SJSA1 (cell line): ENCODE results near the gene TMEM167B. TPM values are rescaled to one million over a fixed set of nuclear protein-coding genes. Genes with fewer than 3 reads are reported as not detected.
"Not testable (repeated sequence)": the region's sequence is repeated elsewhere in the genome, so short reads cannot be mapped to it uniquely, and the experiment has no call there.

Experiments
- DNase-seq, 2 experiments: peaks; one replicate each; pipeline ENCODE4 v3.0.0-alpha.2; 2015 to 2020; ENCODE audit warnings: low spot score in 2 of 2, low read depth in 1 of 2
- H3K27ac ChIP-seq: fragments of 250-450 bp; sonication (Bioruptor Pico); 2 replicates; pipeline ENCODE4 v1.5.1; 2020; ENCODE audit warnings: mild to moderate bottlenecking, moderate library complexity
- H3K27me3 ChIP-seq: fragments of 250-450 bp; sonication (Bioruptor Pico); replicated peaks from 2 replicates; pipeline ENCODE4 v1.5.1; 2020; ENCODE audit warnings: mild to moderate bottlenecking, moderate library complexity
- H3K36me3 ChIP-seq: fragments of 250-450 bp; sonication (Bioruptor Pico); 2 replicates; pipeline ENCODE4 v1.5.1; 2020; ENCODE audit warnings: mild to moderate bottlenecking
- H3K4me1 ChIP-seq: fragments of 250-450 bp; sonication (Bioruptor Pico); replicated peaks from 2 replicates; pipeline ENCODE4 v1.6.1; 2021; ENCODE audit warnings: mild to moderate bottlenecking
- H3K4me3 ChIP-seq: fragments of 250-450 bp; sonication (Bioruptor Pico); 2 replicates; pipeline ENCODE4 v1.5.1; 2020; ENCODE audit warnings: mild to moderate bottlenecking
- H3K9me3 ChIP-seq: fragments of 250-450 bp; sonication (Bioruptor Pico); replicated peaks from 2 replicates; pipeline ENCODE4 v1.5.1; 2020; ENCODE audit warnings: mild to moderate bottlenecking
- total RNA-seq: library from RNA; depleted of rRNA; stranded (reverse); fragments of >200 nt; shearing (Covaris generic); gene quantifications from 2 replicates; pipeline ENCODE4 v1.2.3, GENCODE V29; 2014; rRNA removed

The TMEM167B gene
- total RNA-seq: 18.7 and 36.3 TPM in 2 replicates

GRCh38 chr1:109090196-109091077 is at the start of gene TMEM167B:
Gene TMEM167B, plus strand, starts transcription at chr1:109090764. Its CDS starts 109 bp downstream, at chr1:109090873.
- Histone ChIP-seq H3K36me3 (peaks cover 26% of the 10 kb centered on the region), H3K9me3 (no peaks in the 10 kb centered on the region), H3K4me1 (peaks cover 47% of the 10 kb centered on the region), H3K4me3 (peak within 1 kb of the TSS; percentile 81), H3K27ac (peak within 1 kb of the TSS; percentile 95), H3K27me3 (no peaks in the 10 kb centered on the region)
- peak; percentile 89 to 90 for DNase-seq

- DNase-seq: peak in 1 of 2 experiments; percentile 39
- peak overlapping the region; percentile 94 for H3K4me3 ChIP-seq
- no peaks in the 10 kb centered on the region; the same call in 1 of the 2 replicates for H3K9me3 ChIP-seq
- H3K27ac ChIP-seq: no peak overlapping the region
- H3K36me3 ChIP-seq: peaks cover 6% of the 10 kb centered on the region
- peaks cover 15% of the 10 kb centered on the region for H3K4me1 ChIP-seq
- no peaks in the 10 kb centered on the region for H3K27me3 ChIP-seq
Observed at GRCh38 chr1:109040989-109041620, 49.5 kb upstream of the TMEM167B start.

- peak; percentile 89 to 97 for DNase-seq
- H3K9me3 ChIP-seq: no peaks in the 10 kb centered on the region; the same call in 1 of the 2 replicates
- H3K27ac ChIP-seq: no peak within 1 kb of the TSS
- peaks cover 6% of the 10 kb centered on the region for H3K36me3 ChIP-seq
- H3K4me3 ChIP-seq: peak within 1 kb of the TSS; percentile 94
- no peaks in the 10 kb centered on the region for H3K27me3 ChIP-seq
- H3K4me1 ChIP-seq: peaks cover 15% of the 10 kb centered on the region
Observed at GRCh38 chr1:109041621-109042468, 48.7 kb upstream of the TMEM167B start, which contains the start of gene WDR47. Gene WDR47, minus strand, starts transcription at chr1:109042102. Its CDS starts 18,590 bp downstream, at chr1:109023512.

- Histone ChIP-seq H3K27me3 (no peaks in the 10 kb centered on the region), H3K4me1 (peaks cover 9% of the 10 kb centered on the region), H3K27ac (no peak overlapping the region), H3K4me3 (no peak overlapping the region), H3K36me3 (peaks cover 6% of the 10 kb centered on the region), H3K9me3 (no peaks in the 10 kb centered on the region; the same call in 1 of the 2 replicates)
- no peak for DNase-seq
Observed at GRCh38 chr1:109045595-109045994, 45.0 kb upstream of the TMEM167B start.

GRCh38 chr1:109046671-109047070 is 43.9 kb upstream of the TMEM167B start:
- no peaks in the 10 kb centered on the region; the same call in 1 of the 2 replicates for H3K9me3 ChIP-seq
- no peak for DNase-seq
- peaks cover 5% of the 10 kb centered on the region for H3K4me1 ChIP-seq
- no peaks in the 10 kb centered on the region for H3K27me3 ChIP-seq
- H3K4me3 ChIP-seq: no peak overlapping the region
- H3K27ac ChIP-seq: no peak overlapping the region
- H3K36me3 ChIP-seq: peaks cover 2% of the 10 kb centered on the region

GRCh38 chr1:109047339-109047738 is 43.2 kb upstream of the TMEM167B start:
- Histone ChIP-seq H3K4me1 (peaks cover 3% of the 10 kb centered on the region; the same call in 1 of the 2 replicates), H3K9me3 (no peaks in the 10 kb centered on the region), H3K4me3 (no peak overlapping the region), H3K36me3 (no peaks in the 10 kb centered on the region), H3K27ac (no peak overlapping the region), H3K27me3 (no peaks in the 10 kb centered on the region)
- no peak for DNase-seq

GRCh38 chr1:109048335-109048734 is 42.2 kb upstream of the TMEM167B start:
- no peaks in the 10 kb centered on the region for H3K27me3 ChIP-seq
- no peaks in the 10 kb centered on the region for H3K36me3 ChIP-seq
- no peak overlapping the region for H3K27ac ChIP-seq
- no peak overlapping the region for H3K4me3 ChIP-seq
- no peak for DNase-seq
- H3K4me1 ChIP-seq: no peaks in the 10 kb centered on the region
- no peaks in the 10 kb centered on the region for H3K9me3 ChIP-seq

- no peaks in the 10 kb centered on the region for H3K27me3 ChIP-seq
- no peaks in the 10 kb centered on the region for H3K4me1 ChIP-seq
- H3K4me3 ChIP-seq: no peak overlapping the region
- no peaks in the 10 kb centered on the region for H3K9me3 ChIP-seq
- DNase-seq: no peak
- H3K36me3 ChIP-seq: no peaks in the 10 kb centered on the region
- H3K27ac ChIP-seq: no peak overlapping the region
Observed at GRCh38 chr1:109050228-109050995, 40.2 kb upstream of the TMEM167B start.

GRCh38 chr1:109052145-109052544 is 38.4 kb upstream of the TMEM167B start:
- H3K27me3 ChIP-seq, H3K4me1 ChIP-seq, DNase-seq, H3K27ac ChIP-seq, H3K9me3 ChIP-seq, H3K4me3 ChIP-seq, H3K36me3 ChIP-seq: not testable (repeated sequence)

- Histone ChIP-seq H3K27me3 (no peaks in the 10 kb centered on the region), H3K9me3 (no peaks in the 10 kb centered on the region), H3K4me1 (no peaks in the 10 kb centered on the region), H3K27ac (no peak overlapping the region), H3K4me3 (no peak overlapping the region), H3K36me3 (no peaks in the 10 kb centered on the region)
- DNase-seq: no peak
Observed at GRCh38 chr1:109056064-109056463, 34.5 kb upstream of the TMEM167B start.

- no peak overlapping the region for H3K4me3 ChIP-seq
- H3K9me3 ChIP-seq: no peaks in the 10 kb centered on the region
- H3K36me3 ChIP-seq: peaks cover 18% of the 10 kb centered on the region
- no peak overlapping the region for H3K27ac ChIP-seq
- no peak for DNase-seq
- H3K4me1 ChIP-seq: no peaks in the 10 kb centered on the region
- H3K27me3 ChIP-seq: no peaks in the 10 kb centered on the region
Observed at GRCh38 chr1:109059026-109059425, 31.5 kb upstream of the TMEM167B start.

- Histone ChIP-seq H3K4me3 (no peak overlapping the region), H3K36me3 (peaks cover 33% of the 10 kb centered on the region), H3K9me3 (no peaks in the 10 kb centered on the region), H3K27ac (no peak overlapping the region), H3K27me3 (no peaks in the 10 kb centered on the region), H3K4me1 (no peaks in the 10 kb centered on the region)
- DNase-seq: no peak
Observed at GRCh38 chr1:109060707-109061106, 29.9 kb upstream of the TMEM167B start.

- H3K9me3 ChIP-seq: no peaks in the 10 kb centered on the region
- no peaks in the 10 kb centered on the region for H3K4me1 ChIP-seq
- no peak overlapping the region for H3K4me3 ChIP-seq
- peaks cover 38% of the 10 kb centered on the region for H3K36me3 ChIP-seq
- no peaks in the 10 kb centered on the region for H3K27me3 ChIP-seq
- DNase-seq: peak in 1 of 2 experiments; percentile 9
- H3K27ac ChIP-seq: no peak overlapping the region
Observed at GRCh38 chr1:109061183-109061582, 29.4 kb upstream of the TMEM167B start.
